GM21528 (cell line): ENCODE results near the gene UTP11.

Source experiments
- ATAC-seq: cut with Tn5 transposase; IDR thresholded peaks from one replicate; pipeline ENCODE4 v1.9.1; 2021; ENCODE audit warnings: mild to moderate bottlenecking, moderate library complexity; ENCODE audit not compliant: unreplicated experiment, low FRiP score

Gene UTP11

DNA sequence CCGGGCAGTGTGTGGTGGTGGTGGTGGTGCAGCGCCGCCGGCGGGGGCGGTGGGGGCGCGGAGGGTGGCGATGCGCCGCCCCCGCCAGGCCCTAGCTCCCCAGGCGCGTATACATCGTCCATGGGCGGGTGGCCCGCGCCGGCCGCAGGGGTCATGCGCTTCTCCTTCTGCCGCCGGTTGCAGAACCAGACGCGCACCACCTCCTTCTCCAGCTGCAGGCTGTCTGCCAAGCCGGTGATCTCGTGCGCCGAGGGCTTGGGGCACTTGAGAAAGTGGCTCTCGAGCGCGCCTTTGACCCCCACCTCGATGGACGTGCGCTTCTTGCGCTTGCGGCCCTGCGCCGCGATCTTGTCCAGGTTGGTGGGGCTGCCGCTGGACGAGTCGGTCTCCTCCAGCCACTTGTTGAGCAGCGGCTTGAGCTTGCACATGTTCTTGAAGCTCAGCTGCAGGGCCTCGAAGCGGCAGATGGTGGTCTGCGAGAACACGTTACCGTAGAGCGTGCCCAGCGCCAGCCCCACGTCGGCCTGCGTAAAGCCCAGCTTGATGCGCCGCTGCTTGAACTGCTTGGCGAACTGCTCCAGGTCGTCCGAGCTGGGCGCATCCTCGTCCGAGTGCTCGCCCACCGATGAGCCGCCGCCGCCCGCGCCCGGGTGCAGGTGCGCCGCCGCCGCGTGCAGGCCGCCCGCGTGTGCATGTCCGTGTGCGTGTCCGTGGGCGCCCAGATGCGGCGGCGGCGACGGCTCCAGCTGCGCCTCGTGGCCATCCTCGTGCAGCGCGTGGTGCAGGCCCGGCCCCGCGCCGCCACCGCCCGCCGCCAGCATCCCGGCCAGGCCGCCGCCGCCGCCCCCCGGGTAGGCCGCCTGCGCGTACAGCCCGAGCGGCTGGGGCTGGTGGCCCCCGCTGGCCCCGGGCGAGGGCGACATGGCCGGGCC lies 33.1 kb downstream of the UTP11 start:
- ATAC-seq = peak; percentile 9

- ATAC-seq = peak; percentile 9
These were observed 33.9 kb downstream of the UTP11 start, which contains the start of gene POU3F1 for GRCh38 chr1:38046333-38046883. Gene POU3F1 (minus strand): TSS chr1:38046793. CDS start chr1:38046743, 50 bp downstream.

DNA sequence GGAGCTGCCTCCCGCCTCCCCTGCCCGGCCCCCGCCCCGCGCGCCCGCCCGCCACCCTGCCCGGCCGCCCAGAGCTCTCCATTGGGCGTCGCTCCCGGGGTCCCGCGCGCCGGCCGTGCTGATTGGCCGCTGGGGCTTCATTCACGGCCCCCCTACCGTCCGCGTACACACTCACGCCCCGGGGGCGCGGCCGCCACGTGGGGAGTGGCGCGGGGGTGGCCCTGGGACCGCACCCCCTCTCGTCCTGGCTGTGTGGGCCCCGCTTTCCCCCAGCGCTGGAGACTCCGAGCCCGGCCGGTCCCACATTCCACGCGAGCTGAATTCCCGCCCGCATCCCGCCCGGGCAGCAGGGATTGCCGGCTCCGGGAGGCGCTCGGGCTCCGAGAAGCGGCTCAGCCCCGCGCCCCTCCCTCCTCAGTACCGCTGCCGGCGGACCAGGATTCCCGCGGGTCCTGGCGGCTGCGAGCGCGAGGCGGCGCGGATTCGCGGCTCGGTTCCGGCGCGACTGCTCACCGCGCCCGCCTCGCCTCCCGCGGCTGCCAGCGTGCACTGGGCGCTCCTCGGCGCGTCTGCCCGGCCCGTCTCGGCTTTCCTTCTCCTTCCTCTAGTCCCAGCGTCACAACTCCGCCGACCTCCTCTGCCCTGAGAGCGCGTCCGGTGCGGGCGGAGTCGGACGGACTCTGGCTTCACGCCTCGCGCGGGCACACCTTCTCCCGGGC lies 34.5 kb downstream of the UTP11 start:
- ATAC-seq = peak; percentile 75

DNA sequence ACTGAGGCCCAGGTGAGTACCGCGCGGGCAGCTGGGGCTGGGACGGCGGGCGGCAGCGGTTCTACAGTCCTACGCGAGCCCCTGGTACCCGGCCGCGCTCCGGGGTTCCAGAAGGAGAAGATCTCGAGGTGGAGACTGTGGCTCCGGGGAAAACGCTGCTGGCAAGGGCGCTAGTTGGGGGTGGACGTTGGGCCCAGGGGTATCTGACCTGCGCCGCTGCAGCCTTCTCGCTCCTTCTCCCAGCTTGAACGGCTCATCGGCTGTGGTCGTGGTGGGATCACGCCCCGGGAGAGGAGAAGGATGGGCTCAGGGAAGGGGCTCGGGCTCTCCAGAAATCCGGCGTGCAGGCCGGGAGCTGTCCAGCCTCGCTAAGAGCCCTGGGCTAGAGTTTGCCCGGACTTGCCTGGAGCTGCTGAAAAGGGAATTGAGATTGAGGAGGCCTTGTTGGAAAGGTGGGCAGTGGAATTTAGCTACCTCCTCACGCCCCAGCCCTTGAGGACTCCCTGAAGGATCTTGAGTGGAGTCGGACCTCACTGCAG lies 35.1 kb downstream of the UTP11 start:
- ATAC-seq = no peak

DNA sequence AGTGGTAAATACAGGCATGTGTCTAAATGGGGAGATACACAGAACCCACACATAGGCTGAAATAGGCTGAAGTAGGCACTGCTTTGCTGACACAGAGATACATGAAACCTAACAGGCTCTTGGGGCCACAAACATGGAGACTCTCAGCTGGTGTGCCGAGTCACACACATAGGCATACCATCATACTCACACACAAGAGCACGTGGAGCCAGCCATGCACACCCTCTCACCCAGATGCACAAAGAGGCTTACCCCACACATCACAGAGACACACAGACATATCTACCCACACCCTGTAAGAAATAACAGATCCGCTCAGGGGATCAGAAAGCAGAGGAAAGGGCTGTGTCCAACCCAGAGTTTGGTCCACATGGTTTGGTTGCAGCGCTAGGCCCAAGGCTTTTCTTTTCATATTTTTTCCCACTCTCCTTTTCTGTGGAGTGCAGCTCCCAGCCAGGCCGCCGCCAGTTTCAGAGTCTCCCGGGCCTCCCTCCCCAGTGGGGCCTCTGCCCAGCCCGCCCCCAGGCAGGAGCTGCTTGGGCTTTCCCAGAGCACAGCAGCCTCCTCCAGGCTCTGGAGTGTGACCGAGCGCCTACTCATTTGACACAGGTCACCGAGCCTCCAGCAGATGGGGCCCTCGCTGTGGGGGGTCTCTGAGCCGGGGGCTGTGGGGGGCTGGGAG lies 38.0 kb downstream of the UTP11 start:
- no peak for ATAC-seq

GRCh38 chr1:38051079-38051543 lies 38.6 kb downstream of the UTP11 start:
- ATAC-seq = no peak

DNA sequence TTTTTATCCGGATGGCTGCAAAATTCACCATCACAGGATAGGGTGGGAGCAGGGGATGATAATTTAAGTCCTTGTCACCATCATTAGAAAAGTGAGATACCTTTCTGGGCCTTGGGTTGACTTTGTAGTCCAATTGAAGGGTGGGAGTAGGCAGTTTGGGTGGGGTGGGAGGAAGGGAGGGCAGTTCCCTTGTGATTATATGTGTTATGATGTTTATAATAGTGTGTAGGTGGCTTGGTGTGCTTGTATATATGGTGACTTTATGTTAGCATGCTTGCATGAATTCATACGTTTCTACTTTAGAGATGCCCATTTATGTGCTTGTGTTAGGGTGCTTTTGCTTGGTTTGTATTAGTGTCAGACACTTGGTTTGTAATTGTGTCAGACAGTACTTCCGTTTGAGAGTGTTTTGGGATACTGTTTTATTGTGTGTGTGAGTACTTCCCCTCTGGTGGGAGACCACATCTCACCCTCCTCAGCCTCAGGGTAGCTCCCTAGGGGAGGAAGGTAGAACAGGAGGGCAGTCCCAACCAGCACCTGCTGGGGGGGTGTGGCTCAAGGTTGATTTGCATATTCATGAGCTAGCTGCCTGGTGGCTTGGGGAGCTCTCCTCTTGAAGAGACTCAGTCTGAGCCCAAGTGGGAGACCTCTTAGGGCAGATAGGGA lies 40.3 kb downstream of the UTP11 start:
- ATAC-seq = peak; percentile 51

GRCh38 chr1:38053416-38054091 lies 41.0 kb downstream of the UTP11 start:
- ATAC-seq = no peak

- ATAC-seq = no peak
These were observed 42.9 kb downstream of the UTP11 start for GRCh38 chr1:38055398-38055797.

GRCh38 chr1:38055965-38056364 lies 43.4 kb downstream of the UTP11 start:
- ATAC-seq = no peak

GRCh38 chr1:38059635-38060250 lies 47.2 kb downstream of the UTP11 start:
- ATAC-seq = no peak

- ATAC-seq = no peak
These were observed 48.0 kb downstream of the UTP11 start for GRCh38 chr1:38060498-38060897.

DNA sequence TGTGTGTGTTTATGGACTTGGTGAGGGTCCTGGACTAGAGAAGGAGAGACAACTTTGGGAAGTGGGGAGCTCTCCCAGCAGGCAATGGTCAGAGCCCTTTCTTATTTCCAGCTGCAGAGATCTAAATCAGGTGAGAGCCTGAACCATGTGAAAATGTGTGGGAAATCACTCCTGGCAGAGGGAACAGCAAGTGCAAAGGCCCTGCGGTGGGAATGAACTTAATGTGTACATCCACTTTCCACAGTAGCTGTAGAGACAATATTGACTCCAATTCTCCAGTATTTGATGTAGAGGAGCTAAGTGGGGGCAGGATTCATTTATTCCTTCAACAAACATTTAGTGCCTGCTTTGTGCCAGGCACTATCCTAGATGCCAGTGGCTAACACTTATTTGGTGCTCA lies 48.8 kb downstream of the UTP11 start:
- ATAC-seq = no peak

GRCh38 chr1:38061883-38062328 lies 49.4 kb downstream of the UTP11 start:
- no peak for ATAC-seq

DNA sequence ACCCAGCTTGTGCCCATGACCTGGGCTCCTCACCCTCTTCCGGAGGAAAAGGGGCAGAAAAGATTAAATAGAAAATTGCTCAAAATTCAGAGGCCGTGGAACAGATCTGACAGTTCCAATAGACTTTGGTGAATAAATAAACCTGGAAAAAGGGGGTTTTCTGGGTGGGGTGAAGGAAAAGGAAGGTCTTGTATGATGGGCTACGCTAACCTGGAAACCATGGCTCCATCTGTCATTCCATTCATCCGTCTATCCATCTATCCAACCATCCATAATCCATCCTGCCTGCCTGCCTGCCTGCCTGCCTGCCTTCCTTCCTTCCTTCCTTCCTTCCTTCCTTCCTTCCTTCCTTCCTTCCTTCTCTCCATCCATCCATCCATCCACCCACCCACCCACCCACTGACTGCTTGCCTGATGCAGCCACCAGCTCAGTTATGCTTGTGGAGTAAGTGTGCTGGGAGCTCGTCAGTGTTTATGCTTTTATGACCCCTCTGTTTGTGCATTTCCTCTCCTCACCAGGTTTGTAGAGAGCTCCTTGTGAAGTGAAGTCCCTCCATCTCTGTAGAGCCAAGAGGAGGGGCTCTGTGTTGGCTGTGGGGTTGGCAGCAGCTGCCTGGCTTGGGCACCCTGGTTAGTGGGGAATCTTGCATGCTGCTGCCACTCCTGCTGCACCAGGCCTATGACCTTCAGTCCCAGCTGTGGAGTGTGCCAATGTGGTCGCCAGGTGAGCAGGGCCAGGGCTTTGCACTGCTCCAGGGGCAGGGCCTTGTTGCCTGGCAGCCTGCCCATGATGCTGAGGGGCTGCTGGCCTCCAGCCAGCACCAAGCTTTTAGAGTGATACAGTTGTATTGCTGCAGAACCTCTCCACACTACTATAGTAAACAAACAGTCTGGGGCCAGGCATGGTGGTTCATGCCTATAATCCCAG lies 50.1 kb downstream of the UTP11 start:
- ATAC-seq = no peak

- no peak for ATAC-seq
These were observed 51.1 kb downstream of the UTP11 start for GRCh38 chr1:38063616-38064015.

DNA sequence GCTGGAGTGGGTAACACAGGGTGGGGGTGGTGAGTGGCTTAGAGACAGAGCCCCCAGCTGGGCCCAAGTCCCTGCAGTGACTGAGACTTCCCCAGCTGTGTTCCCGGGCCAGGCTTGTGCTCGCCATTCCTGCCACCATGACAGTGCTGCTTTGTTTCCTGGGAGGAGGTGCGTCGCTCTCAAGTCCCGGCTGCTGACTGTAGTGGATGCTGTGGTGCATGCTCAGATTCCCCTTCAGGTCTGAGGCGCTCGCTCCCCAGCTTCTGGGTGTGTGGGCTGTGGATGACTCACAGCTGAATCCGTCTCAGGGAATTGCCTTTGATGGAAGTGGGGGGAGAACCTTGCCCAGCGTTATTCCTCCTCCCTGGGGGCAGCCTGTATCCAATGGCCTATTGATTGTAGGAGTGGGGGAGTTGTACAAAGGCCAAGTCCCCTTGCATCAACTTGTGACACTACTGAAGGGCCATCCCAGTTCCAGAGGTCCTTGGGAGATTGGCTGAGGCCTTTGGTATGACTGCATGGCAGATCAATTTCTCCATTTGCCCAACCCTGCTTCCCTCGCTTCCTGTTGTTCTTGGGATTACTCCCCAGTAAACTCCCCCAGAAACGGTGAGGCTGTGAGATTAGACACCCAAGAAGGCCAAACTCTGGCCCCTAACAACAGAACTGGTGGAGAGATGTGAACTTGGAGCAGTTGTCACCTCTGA lies 51.8 kb downstream of the UTP11 start:
- ATAC-seq = no peak
